ENCODE measurements around the gene TSPAN7.

GRCh38 chrX:38678183-38678582 is 116.8 kb downstream of the TSPAN7 start:
- TF ChIP-seq POLR2AphosphoS5 (IDR thresholded peaks at IDR 0.05) (no peak), CTCF (IDR thresholded peaks at IDR 0.05) (no peak), POLR2A (IDR thresholded peaks at IDR 0.05) (no peak), EP300 (IDR thresholded peaks at IDR 0.05) (no peak)
